ENCODE measurements around the gene GP1BB.
"Not testable (repeated sequence)": the region's sequence is repeated elsewhere in the genome, so short reads cannot be mapped to it uniquely, and the experiment has no call there.

The GP1BB gene

GRCh38 chr22:19714312-19715187 lies 8.8 kb upstream of the GP1BB start, which contains the start of gene SEPTIN5:
Gene SEPTIN5, plus strand, starts transcription at chr22:19714503. Its CDS starts 86 bp downstream, at chr22:19714589.
- no peak for DNase-seq

- DNase-seq, result no peak
Measured at GRCh38 chr22:19715188-19715930, 8.0 kb upstream of the GP1BB start.

- DNase-seq, result no peak
Measured at GRCh38 chr22:19716041-19716828, 7.1 kb upstream of the GP1BB start.

- DNase-seq, result no peak
Measured at GRCh38 chr22:19716829-19717105, 6.6 kb upstream of the GP1BB start.

- no peak for DNase-seq
Measured at GRCh38 chr22:19717181-19717580, 6.2 kb upstream of the GP1BB start.

GRCh38 chr22:19717691-19718455 lies 5.5 kb upstream of the GP1BB start:
- DNase-seq, result peak; percentile 57 to 59

GRCh38 chr22:19718456-19719049 lies 4.8 kb upstream of the GP1BB start:
- DNase-seq, result no peak

GRCh38 chr22:19719050-19719482 lies 4.3 kb upstream of the GP1BB start:
- no peak for DNase-seq

GRCh38 chr22:19719488-19720021 lies 3.8 kb upstream of the GP1BB start:
- DNase-seq, result no peak

- no peak for DNase-seq
Measured at GRCh38 chr22:19720150-19720827, 3.0 kb upstream of the GP1BB start.

- DNase-seq, result no peak
Measured at GRCh38 chr22:19720999-19721329, 2.4 kb upstream of the GP1BB start.

GRCh38 chr22:19721330-19722177 lies 1.8 kb upstream of the GP1BB start:
- DNase-seq, result no peak

- no peak for DNase-seq
Measured at GRCh38 chr22:19722178-19722981, 959 bp upstream of the GP1BB start.

GRCh38 chr22:19722982-19723231 lies 432 bp upstream of the GP1BB start:
- no peak for DNase-seq

- no peak for DNase-seq
Measured at GRCh38 chr22:19723983-19724827, 866 bp downstream of the GP1BB start.

GRCh38 chr22:19724927-19725661 lies 1.8 kb downstream of the GP1BB start:
- DNase-seq, result no peak

GRCh38 chr22:19726064-19726788 lies 2.9 kb downstream of the GP1BB start:
- DNase-seq, result not testable (repeated sequence)

Data from NCI-H2081 (cell line).